ENCODE data around the gene CRKL.
A peak's percentile ranks its signal among the peaks of the same experiment; 100 is the strongest.

The CRKL gene

GRCh38 chr22:20965104-20965887 is 48.1 kb downstream of the CRKL start:
- no peak for DNase-seq (ENCODE audit: extremely low read depth, low read depth)
- TF ChIP-seq CTCF (IDR thresholded peaks at IDR 0.05; ENCODE audit: low read depth, low read length, missing control alignments) = no peak

GRCh38 chr22:20965888-20966855 is 49.0 kb downstream of the CRKL start:
- no peak overlapping the region for H3K4me3 ChIP-seq (replicated peaks; ENCODE audit: low read depth, low read length)
- no peak for DNase-seq (ENCODE audit: extremely low read depth, low read depth)
- TF ChIP-seq CTCF (IDR thresholded peaks at IDR 0.05; ENCODE audit: low read depth, low read length, missing control alignments) = no peak

More at GRCh38 chr22:20965104-20965887, 48.1 kb downstream of the CRKL start:
- peak overlapping the region; percentile 28; the same call in 1 of the 2 replicates for H3K4me3 ChIP-seq (replicated peaks; ENCODE audit: low read depth, low read length)

GRCh38 chr22:20966883-20967696 is 49.9 kb downstream of the CRKL start, which contains the start of gene AIFM3:
Gene AIFM3, plus strand, starts transcription at chr22:20967255. Its CDS starts 690 bp downstream, at chr22:20967945.
- no peak within 1 kb of the TSS for H3K4me3 ChIP-seq (replicated peaks; ENCODE audit: low read depth, low read length)
- TF ChIP-seq CTCF (IDR thresholded peaks at IDR 0.05; ENCODE audit: low read depth, low read length, missing control alignments) = no peak
- DNase-seq (ENCODE audit: extremely low read depth, low read depth) = no peak

- DNase-seq (ENCODE audit: extremely low read depth, low read depth) = no peak
- no peak for TF ChIP-seq CTCF (IDR thresholded peaks at IDR 0.05; ENCODE audit: low read depth, low read length, missing control alignments)
- H3K4me3 ChIP-seq (replicated peaks; ENCODE audit: low read depth, low read length) = no peak overlapping the region
Observed at GRCh38 chr22:20967697-20968211, 50.5 kb downstream of the CRKL start.

- H3K4me3 ChIP-seq (replicated peaks; ENCODE audit: low read depth, low read length) = no peak overlapping the region
- TF ChIP-seq CTCF (IDR thresholded peaks at IDR 0.05; ENCODE audit: low read depth, low read length, missing control alignments) = no peak
- no peak for DNase-seq (ENCODE audit: extremely low read depth, low read depth)
Observed at GRCh38 chr22:20968281-20968977, 51.2 kb downstream of the CRKL start.
